Measurements from ENCODE around the gene LRRC73.
"Not testable (repeated sequence)": the region's sequence is repeated elsewhere in the genome, so short reads cannot be mapped to it uniquely, and the experiment has no call there.

Gene LRRC73

GRCh38 chr6:43468748-43469681 is 41.1 kb downstream of the LRRC73 start:
- DNase-seq (ENCODE audit: low read depth): no peak
- TF ChIP-seq CTCF (IDR thresholded peaks at IDR 0.05; ENCODE audit: low read length, missing control alignments): no peak
- H3K4me3 ChIP-seq (replicated peaks; ENCODE audit: low read depth, low read length): no peak overlapping the region

DNA sequence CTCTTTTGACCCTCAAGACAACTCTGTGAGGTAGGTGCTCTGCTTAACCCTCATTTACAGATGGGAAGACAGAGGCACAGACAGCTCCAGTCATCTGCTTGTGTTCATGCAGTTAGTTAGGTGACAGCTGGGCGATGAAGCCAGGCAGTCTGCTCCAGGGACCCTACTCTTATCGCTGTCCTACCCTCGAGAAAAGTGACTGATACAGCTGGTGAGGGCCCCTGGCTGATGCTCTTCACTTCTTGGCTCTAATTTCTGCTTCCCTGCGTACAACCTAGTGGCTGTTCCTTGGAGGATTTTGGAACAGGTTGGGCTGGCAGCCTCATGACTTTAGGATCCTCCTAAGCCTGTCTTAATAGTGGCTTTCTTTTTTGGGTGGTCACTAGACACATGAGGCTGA is 41.9 kb downstream of the LRRC73 start:
- no peak overlapping the region for H3K4me3 ChIP-seq (replicated peaks; ENCODE audit: low read depth, low read length)
- DNase-seq (ENCODE audit: low read depth): no peak
- TF ChIP-seq CTCF (IDR thresholded peaks at IDR 0.05; ENCODE audit: low read length, missing control alignments): no peak

DNA sequence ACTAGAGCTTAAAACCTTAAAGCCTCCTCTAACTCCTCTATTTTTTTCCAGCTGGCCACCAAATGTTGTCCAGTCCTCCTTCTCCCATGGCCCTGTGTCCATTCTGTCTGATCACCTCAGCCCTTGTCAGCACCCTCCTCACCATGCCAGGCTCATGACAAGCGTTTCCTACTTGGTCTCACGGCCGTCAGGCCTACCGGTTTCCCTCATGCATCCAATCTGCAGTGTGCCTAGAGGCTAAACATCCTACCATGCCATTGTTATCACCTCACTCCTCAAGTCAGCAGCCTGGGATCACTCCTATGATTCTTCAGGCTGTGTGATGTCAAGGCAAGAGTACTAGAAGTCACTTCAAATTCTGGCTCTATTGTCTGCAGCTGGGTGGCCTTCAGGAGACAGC is 42.4 kb downstream of the LRRC73 start:
- no peak overlapping the region for H3K4me3 ChIP-seq (replicated peaks; ENCODE audit: low read depth, low read length)
- TF ChIP-seq CTCF (IDR thresholded peaks at IDR 0.05; ENCODE audit: low read length, missing control alignments): no peak
- DNase-seq (ENCODE audit: low read depth): no peak

GRCh38 chr6:43467265-43467664 is 42.9 kb downstream of the LRRC73 start:
- not testable (repeated sequence) for H3K4me3 ChIP-seq (replicated peaks; ENCODE audit: low read depth, low read length); DNase-seq (ENCODE audit: low read depth)

DNA sequence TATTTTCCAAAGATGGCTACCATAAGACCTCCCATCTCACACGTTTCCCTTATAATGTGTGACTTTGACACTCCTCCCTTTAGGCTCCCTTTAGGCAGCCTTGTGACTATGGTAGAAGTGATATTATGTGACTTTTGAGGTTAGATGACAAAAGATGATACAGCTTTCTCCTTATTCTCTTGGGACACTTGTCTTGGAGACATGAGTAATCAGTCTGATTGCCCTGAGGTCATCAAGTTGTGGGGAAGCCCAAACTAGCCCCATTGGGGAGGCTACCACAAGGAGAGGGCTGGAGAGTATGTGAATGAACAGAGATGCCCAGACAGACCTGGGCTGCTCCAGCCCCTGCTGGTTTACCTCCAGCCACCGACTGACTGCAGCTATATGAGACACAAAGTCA is 44.2 kb downstream of the LRRC73 start:
- TF ChIP-seq CTCF (IDR thresholded peaks at IDR 0.05; ENCODE audit: low read length, missing control alignments): no peak
- no peak for DNase-seq (ENCODE audit: low read depth)
- no peak overlapping the region for H3K4me3 ChIP-seq (replicated peaks; ENCODE audit: low read depth, low read length)

- no peak for TF ChIP-seq CTCF (IDR thresholded peaks at IDR 0.05; ENCODE audit: low read length, missing control alignments)
- no peak overlapping the region for H3K4me3 ChIP-seq (replicated peaks; ENCODE audit: low read depth, low read length)
- no peak for DNase-seq (ENCODE audit: low read depth)
Observed at GRCh38 chr6:43464337-43464736, 45.8 kb downstream of the LRRC73 start.

DNA sequence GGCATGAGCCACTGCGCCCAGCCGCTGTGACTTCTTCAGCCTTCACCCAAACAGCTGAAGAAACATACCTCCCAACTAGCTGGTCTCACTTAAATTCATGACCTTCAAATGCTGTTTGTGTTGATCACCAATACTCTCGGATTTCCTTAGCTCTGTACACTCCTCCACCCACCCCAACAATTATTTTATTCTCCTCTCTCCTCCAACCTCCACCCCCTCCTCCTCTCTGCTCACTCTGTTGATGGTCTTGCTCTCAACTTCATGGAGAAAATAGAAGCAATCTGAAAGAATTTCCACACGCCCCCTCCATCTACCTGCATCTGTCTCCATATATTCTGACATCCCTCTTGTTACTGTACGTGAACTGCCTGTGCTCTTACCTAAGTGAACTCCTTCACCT is 48.2 kb downstream of the LRRC73 start:
- TF ChIP-seq CTCF (IDR thresholded peaks at IDR 0.05; ENCODE audit: low read length, missing control alignments): no peak
- no peak for DNase-seq (ENCODE audit: low read depth)
- H3K4me3 ChIP-seq (replicated peaks; ENCODE audit: low read depth, low read length): no peak overlapping the region

Measured in fibroblast of pulmonary artery (primary cell).